Epidermal melanocyte (primary cell): ENCODE results near the gene TENT5A.

ENCODE experiments used
- DNase-seq: peaks from one replicate; pipeline ENCODE4 v3.0.0; 2011; ENCODE audit warnings: low spot score; ENCODE audit not compliant: insufficient read length

TENT5A gene

GRCh38 chr6:81772741-81773140 is 20.3 kb upstream of the TENT5A start:
- no peak for DNase-seq

GRCh38 chr6:81771097-81771496 is 18.6 kb upstream of the TENT5A start:
- DNase-seq: no peak

DNA sequence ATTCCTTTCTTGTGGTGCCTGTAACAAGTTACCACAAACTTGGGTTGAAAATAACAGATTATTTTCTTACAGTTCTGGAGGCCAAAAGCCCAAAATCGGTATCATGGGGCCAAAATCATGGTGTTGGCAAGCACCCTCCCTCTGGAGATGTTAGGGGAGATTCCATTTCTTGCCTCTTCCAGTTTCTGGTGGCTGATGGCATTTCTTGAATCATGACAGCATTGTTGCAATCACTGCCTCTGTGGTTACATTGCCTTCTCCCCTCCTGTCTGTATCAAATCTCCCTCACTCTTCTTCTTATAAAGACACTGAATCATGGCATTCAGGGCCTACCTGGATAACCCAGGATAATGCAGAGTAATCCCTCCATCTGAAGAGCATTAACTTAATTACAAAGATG is 17.9 kb upstream of the TENT5A start:
- no peak for DNase-seq

DNA sequence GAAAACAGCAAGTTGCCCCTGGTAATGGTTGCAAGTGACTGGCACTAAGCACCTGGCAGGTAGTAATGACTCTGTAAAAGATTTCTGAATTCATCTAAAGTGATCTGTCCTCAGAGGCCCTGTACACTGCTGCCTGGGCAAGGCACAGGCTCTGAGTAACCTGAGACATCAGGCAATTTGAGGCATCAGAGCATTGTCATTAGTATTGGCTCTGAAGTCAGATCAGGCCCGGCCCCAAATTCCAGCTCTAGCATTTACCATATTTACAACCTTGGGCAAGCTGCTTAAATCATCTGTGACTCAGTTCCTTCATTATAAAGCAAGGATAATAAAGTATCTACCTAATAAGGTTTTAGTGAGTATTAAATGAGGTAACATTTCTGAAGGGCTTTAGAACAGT is 17.3 kb upstream of the TENT5A start:
- DNase-seq: no peak

- DNase-seq: no peak
Observed at GRCh38 chr6:81768150-81768942, 15.9 kb upstream of the TENT5A start.

DNA sequence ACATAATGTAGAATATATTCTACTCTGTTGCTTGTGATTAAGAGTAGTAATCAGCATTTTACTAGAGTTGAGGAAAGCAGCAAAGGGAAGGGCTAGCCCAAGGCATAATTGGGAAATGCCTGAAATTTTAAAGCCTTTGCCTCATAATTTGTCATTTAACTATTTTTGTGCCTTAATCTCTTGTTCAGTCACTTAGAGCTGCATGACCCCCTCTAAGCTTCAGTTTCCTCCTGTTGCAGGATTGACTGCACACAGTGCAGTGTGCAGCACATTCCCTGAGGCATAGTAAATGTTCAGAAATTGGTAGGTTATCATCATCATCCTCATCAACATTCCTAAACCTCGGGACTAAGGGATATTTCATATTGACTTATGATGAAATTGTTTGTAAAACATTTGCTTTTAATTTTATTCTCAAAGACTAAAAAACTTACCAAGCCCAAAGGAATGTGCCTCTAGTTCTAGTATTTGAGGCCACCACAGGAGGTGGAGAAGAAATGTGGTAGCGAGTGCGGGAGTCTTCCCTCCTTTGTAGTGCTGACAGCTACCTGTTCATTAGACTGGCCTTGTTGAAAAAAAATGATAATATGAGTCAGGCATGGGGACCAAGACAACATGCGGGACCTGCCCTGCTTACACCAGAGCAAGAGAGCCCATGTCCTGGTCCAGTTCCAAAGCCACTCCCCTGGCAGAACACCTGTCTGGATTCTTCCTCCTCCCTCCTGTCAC is 14.8 kb upstream of the TENT5A start:
- no peak for DNase-seq

- no peak for DNase-seq
Observed at GRCh38 chr6:81766482-81767069, 14.1 kb upstream of the TENT5A start.

DNA sequence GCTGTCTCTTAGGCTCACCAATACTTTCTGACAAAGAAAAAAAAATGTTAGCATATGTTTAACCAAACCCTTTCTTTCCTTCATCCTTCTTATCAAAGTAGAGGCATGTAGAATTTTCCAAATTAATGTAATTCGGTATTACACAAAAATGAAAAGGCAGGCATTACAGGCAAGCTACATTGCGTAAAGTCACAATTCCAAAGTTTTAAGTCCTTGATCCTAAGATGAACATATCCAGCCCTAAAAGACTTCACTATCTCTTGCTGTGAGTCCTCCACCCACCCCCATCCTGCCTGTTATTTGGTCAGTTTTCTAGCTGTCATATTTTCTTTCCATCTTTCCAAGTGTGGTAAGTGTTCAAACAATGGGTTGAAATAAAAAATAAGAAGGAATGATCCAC is 12.1 kb upstream of the TENT5A start:
- no peak for DNase-seq

DNA sequence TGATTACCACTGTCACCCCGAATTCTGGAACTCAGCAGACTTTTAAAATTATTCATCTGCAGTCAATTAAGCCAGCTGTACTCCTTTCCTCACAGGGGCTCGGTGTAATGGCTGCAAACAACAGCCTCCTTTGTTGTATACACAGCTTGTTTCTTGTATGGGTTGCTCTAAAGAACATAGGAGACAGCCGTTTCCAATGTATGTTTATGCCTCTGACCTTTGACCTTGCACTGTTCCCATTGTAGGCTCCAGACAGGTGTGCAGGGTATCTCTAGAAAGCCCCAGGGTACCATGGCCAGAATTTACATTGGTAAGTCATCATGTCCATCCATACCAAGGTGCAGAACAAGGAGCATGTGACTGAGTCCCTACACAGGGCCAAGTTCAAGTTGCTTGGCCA is 11.5 kb upstream of the TENT5A start:
- no peak for DNase-seq

- DNase-seq: no peak
Observed at GRCh38 chr6:81763051-81763450, 10.6 kb upstream of the TENT5A start.

- DNase-seq: no peak
Observed at GRCh38 chr6:81762606-81763005, 10.1 kb upstream of the TENT5A start.

DNA sequence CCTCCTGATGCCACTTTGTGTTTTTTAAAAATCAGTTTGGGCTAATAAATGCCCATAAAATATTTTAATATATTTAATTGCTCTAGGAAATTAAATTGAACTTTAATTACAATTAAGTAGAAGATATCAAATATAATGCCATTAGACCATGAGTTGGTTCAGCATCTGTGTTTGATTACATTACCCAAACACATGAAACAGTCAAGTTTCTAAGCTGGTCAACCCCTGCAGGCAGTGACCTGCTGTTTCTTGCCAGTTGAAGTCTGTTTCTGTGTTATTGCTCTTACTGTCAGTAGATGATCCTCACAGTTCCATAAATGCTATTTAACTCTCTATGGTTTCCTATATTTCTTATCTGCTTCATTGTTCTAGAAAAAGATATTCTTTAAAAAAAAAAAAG is 9.7 kb upstream of the TENT5A start:
- DNase-seq: no peak

GRCh38 chr6:81761197-81761596 is 8.7 kb upstream of the TENT5A start:
- DNase-seq: no peak

DNA sequence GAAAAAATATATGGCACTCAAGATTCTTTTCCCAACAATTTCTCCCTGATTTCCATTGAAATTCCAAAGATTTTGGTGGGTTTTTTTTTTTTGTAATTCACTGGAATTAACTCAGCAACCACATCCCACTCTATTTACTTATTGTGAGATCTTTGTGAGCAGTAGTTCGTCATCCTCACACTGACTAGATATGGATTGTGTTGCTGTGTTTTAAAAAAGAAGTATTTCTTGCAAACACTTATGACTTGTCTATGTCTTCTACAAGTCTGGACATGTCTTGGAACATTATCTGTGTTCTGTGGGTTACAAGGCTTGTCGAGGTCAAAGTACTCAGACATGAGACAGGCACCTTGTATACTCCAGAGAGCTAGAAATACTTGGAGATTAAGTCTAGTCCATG is 7.3 kb upstream of the TENT5A start:
- DNase-seq: no peak

DNA sequence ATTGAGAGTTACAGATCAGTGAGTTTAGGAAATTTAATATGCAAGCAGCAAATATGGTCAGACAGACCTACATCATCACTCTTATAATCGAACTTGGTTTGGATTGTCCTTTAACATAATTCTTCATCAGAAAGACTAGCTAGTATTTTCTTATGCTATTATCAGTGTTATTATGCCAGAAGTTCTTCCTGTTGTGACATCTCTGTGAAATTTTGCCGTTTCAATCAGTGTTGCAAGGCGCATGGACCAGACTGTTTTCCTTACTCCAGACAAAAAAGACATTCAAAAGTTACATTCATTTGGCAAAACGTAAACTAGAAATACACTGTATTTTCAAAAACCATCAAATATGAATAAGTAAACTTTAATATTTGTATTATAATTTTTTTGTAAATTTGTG is 5.7 kb upstream of the TENT5A start:
- no peak for DNase-seq

DNA sequence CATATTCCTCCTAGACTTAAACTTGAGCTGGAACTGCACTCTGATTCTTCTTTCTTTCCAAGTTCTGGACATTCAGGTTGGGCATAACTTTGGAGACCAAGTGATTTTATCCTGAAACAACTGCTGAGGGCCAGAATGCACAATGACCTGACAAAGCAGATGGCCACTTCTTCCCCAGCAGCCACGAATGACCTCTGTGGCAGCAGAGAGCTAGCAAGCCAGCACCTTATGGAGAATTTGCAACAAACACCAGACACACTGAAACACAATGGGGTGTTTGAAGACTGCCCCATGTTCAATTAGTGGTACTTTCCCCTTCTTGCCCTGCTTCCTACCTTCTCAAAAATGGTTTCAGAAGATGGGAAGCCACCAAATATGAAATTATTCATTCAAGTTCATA is 4.2 kb upstream of the TENT5A start:
- DNase-seq: no peak

DNA sequence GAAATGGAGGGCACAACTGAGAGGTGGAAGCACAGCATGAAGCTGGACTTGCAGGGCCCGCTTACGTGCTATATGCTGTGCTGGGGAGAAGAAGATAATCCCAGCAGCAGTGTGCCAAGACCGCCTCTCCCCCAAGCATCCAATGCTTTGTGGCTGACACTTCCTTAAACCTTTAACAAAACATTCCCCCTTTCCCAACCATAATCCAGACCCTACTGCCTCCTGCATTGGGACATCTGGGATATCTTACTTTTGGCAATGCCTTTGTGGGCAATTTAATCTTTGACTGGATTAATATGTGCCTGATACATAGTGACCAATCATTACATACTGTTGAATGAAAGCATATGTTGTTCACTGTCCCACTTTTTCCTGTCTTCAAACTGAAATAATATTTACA is 3.1 kb upstream of the TENT5A start:
- no peak for DNase-seq

DNA sequence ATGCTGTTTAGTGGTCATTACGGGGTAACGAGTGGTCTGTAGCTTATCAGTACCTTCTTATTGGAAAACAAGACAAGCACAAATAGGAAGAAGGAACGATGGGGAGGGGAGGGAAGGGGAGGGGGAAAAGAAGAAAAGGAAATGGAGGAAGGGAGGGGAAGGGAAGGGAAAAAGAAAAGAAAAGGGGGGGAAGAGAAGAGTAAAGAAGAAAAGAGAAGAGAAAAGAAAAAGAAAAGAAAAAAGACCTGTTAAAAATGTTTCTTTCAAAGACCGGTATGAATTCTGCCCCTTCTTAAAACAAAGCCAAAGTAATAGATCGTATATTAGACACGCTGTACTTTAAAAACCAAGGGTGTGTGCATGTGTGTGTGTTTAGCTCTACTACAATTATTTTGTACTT is 2.4 kb upstream of the TENT5A start:
- no peak for DNase-seq

DNA sequence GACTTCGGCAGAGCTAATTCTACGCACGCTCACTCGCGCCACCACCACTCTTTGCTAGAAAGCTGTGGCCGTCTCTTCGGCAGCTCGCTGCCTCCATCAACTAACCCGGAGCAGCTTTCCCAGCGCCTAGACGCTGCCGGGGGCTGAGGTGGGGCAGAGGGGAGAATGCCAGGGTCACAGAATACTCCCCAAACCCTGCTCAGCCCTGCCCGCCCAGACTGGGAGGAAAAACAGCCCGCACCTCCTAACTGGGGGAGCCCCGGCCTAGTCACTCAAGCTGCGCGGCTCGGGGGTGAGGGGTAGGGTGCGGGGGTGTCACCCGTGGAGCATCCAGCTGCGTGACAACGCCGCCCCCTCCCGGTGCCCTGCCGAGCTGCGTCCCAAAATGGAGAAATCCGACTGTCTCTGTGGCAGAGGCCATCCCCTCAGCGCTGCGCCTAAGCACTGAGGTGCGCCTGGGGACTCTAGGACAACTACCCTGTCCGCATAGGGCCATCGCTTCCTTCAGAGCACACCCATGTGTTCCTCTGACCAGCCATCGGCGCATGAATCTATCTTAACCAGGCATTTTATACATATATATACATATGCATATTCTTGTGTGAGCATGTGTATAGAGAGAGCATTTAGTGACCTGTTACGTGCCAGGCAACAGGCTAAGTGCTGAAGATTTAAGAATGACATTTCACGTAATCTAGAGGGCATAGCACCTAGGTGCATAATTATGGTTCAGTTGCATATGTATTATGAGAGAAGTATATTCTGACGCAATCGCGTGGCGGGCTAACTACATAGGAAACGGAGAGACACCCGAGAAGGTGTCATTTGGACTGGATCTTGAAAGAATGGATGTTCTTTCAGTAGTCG is 1.5 kb upstream of the TENT5A start:
- DNase-seq: no peak

DNA sequence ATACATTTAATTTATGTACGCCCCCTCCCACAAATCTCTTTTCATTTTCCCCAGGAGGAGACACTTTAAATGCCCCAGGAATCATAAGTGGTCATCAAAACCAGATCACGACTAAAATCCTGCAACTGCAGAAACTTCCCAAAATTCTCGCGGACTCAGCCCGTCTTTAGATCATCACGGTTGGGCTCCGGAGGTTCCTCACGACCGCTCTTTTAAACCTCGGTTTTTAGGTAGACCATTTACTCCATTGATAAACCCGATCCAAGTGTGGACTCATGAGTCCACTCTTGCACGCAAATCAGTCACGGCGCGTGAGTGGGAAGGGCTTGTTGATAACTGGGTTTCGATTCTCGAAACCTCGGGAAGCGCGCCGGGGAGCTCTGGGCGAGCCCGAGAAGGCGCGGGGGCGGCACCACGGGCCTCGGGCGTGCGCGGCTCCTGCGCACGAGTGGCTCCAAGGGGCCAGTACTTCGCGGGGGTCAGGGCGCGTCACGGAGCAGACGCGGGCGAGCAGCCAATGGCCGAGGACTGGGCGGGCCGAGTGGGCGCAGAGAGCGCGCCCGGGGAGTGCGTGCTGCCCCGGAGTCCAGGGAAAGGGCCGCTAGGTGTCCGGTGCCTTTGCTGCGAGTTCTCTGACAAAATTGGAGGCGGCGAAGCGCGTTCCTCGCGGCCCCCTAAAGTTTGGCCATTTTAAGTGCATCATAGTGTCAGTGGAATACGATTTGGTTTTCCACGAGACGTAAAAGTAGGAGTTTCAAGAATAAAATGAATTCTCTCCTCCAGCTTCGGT is 635 bp upstream of the TENT5A start:
- peak; percentile 63 for DNase-seq
